LoVo (cell line): ENCODE data around the gene SPOPL.
"Not testable (repeated sequence)": the region's sequence is repeated elsewhere in the genome, so short reads cannot be mapped to it uniquely, and the experiment has no call there.

Experiments
- DNase-seq: peaks from one replicate; pipeline ENCODE4 v3.0.0-alpha.2; 2016; ENCODE audit warnings: low spot score

The SPOPL gene

GRCh38 chr2:138523673-138524042 is 22.1 kb downstream of the SPOPL start:
- DNase-seq, result not testable (repeated sequence)

- not testable (repeated sequence) for DNase-seq
Measured at GRCh38 chr2:138524353-138524752, 22.8 kb downstream of the SPOPL start.

- DNase-seq, result no peak
Measured at GRCh38 chr2:138531913-138532312, 30.3 kb downstream of the SPOPL start.

- DNase-seq, result no peak
Measured at GRCh38 chr2:138534791-138535190, 33.2 kb downstream of the SPOPL start.

- no peak for DNase-seq
Measured at GRCh38 chr2:138536302-138536701, 34.7 kb downstream of the SPOPL start.

- DNase-seq, result no peak
Measured at GRCh38 chr2:138536740-138537139, 35.2 kb downstream of the SPOPL start.

GRCh38 chr2:138537170-138537915 is 35.8 kb downstream of the SPOPL start:
- peak; percentile 14 for DNase-seq

GRCh38 chr2:138544206-138544605 is 42.6 kb downstream of the SPOPL start:
- DNase-seq, result not testable (repeated sequence)

- DNase-seq, result no peak
Measured at GRCh38 chr2:138548796-138549195, 47.2 kb downstream of the SPOPL start.

- no peak for DNase-seq
Measured at GRCh38 chr2:138550172-138550571, 48.6 kb downstream of the SPOPL start.

GRCh38 chr2:138550670-138551287 is 49.2 kb downstream of the SPOPL start:
- no peak for DNase-seq

GRCh38 chr2:138554123-138554522 is 52.6 kb downstream of the SPOPL start:
- DNase-seq, result no peak

GRCh38 chr2:138559641-138560040 is 58.1 kb downstream of the SPOPL start:
- DNase-seq, result no peak

GRCh38 chr2:138564586-138565229 is 63.1 kb downstream of the SPOPL start:
- DNase-seq, result no peak

- no peak for DNase-seq
Measured at GRCh38 chr2:138565230-138565598, 63.6 kb downstream of the SPOPL start.

GRCh38 chr2:138572318-138572717 is 70.7 kb downstream of the SPOPL start:
- DNase-seq, result no peak

GRCh38 chr2:138577066-138577465 is 75.5 kb downstream of the SPOPL start:
- DNase-seq, result no peak

GRCh38 chr2:138579556-138579955 is 78.0 kb downstream of the SPOPL start:
- DNase-seq, result no peak

- no peak for DNase-seq
Measured at GRCh38 chr2:138581909-138582308, 80.3 kb downstream of the SPOPL start.

- no peak for DNase-seq
Measured at GRCh38 chr2:138589663-138590062, 88.1 kb downstream of the SPOPL start.

- no peak for DNase-seq
Measured at GRCh38 chr2:138596403-138596802, 94.8 kb downstream of the SPOPL start.

GRCh38 chr2:138600732-138601457 is 99.3 kb downstream of the SPOPL start:
- no peak for DNase-seq
